Prostate gland (tissue), 2 donors: ENCODE results near the gene MSANTD3. TPM values are rescaled to one million over a fixed set of nuclear protein-coding genes. Genes with fewer than 3 reads are reported as not detected.
"Not testable (repeated sequence)": the region's sequence is repeated elsewhere in the genome, so short reads cannot be mapped to it uniquely, and the experiment has no call there.

ENCODE experiments used
- DNase-seq: peaks from one replicate; pipeline ENCODE4 v3.0.0-alpha.2; 2019; ENCODE audit warnings: low spot score
- H3K27ac ChIP-seq, 2 donors: fragments of 200-600 bp; sonication (generic); 2 replicates each; pipeline ENCODE4 v1.5.1; 2017 to 2019
- H3K27me3 ChIP-seq: fragments of 200-600 bp; sonication (generic); replicated peaks from 2 replicates; pipeline ENCODE4 v1.5.1; 2019; ENCODE audit not compliant: insufficient read depth
- H3K36me3 ChIP-seq, 2 donors: fragments of 200-600 bp; sonication (generic); 1 replicate in 1 of 2; 2 replicates in 1 of 2; pipeline versions ENCODE4 v1.5.1 to v1.8.1; 2017 to 2019
- H3K4me1 ChIP-seq: fragments of 200-600 bp; sonication (generic); replicated peaks from 2 replicates; pipeline ENCODE4 v1.5.1; 2019
- H3K4me3 ChIP-seq, 2 donors: fragments of 200-600 bp; sonication (generic); 2 replicates each; pipeline ENCODE4 v1.5.1; 2017 to 2019
- H3K9me3 ChIP-seq: fragments of 200-600 bp; sonication (generic); 2 replicates; pipeline ENCODE4 v1.5.1; 2017
- CTCF ChIP-seq, 4 experiments: fragments of 200-600 bp in 2 of 4; fragments of 450-650 bp in 2 of 4; sonication (generic) in 2 of 4; IDR thresholded peaks; 1 replicate in 3 of 4; 2 replicates in 1 of 4; pipeline ENCODE4 v1.5.1; 2016 to 2019; ENCODE audit warnings: antibody characterized with exemption in 4 of 4, mild to moderate bottlenecking in 2 of 4, moderate library complexity in 2 of 4
- POLR2A ChIP-seq: fragments of 450-650 bp; IDR thresholded peaks from one replicate; pipeline ENCODE4 v1.6.1; 2016; ENCODE audit warnings: antibody characterized with exemption, mild to moderate bottlenecking
- POLR2AphosphoS5 ChIP-seq: sonication (generic); formaldehyde crosslinking; IDR thresholded peaks from one replicate; pipeline ENCODE4 v1.6.1; 2017; ENCODE audit warnings: antibody characterized with exemption
- whole genome bisulfite sequencing: methylation state at CpG from one replicate; pipeline ENCODE4 v1.1.5; 2018; 5-methylcytosine and 5-hydroxymethylcytosine counted together
- intact Hi-C: fragments of 100-400 bp; cut with DNase I; formaldehyde crosslinking; loops from one replicate; pipeline ENCODE4 v1.14.2; 2022
- total RNA-seq, 2 donors: library from RNA; depleted of rRNA; stranded (reverse); fragments of >200 nt; gene quantifications; one replicate each; pipeline ENCODE4 v1.1.0, GENCODE V29; 2016

MSANTD3 gene
- total RNA-seq, 2 donors from 2014 or later, result 17.3 to 24.5 TPM

GRCh38 chr9:100409176-100409556 is 17.8 kb upstream of the MSANTD3 start:
- DNase-seq, result no peak
- no peaks in the 10 kb centered on the region for H3K9me3 ChIP-seq
- no peak overlapping the region for H3K27ac ChIP-seq
- H3K4me3 ChIP-seq, result no peak overlapping the region
- H3K27me3 ChIP-seq, result no peaks in the 10 kb centered on the region
- 84% methylated on average over 1 of the region's 1 CpG for WGBS
- H3K4me1 ChIP-seq, result no peaks in the 10 kb centered on the region
- TF ChIP-seq POLR2AphosphoS5 (no peak), CTCF (IDR thresholded peaks at IDR 0.05) (no peak), POLR2A (no peak)
- intact Hi-C loops, result no loop called here
- H3K36me3 ChIP-seq, result no peaks in the 10 kb centered on the region

DNA sequence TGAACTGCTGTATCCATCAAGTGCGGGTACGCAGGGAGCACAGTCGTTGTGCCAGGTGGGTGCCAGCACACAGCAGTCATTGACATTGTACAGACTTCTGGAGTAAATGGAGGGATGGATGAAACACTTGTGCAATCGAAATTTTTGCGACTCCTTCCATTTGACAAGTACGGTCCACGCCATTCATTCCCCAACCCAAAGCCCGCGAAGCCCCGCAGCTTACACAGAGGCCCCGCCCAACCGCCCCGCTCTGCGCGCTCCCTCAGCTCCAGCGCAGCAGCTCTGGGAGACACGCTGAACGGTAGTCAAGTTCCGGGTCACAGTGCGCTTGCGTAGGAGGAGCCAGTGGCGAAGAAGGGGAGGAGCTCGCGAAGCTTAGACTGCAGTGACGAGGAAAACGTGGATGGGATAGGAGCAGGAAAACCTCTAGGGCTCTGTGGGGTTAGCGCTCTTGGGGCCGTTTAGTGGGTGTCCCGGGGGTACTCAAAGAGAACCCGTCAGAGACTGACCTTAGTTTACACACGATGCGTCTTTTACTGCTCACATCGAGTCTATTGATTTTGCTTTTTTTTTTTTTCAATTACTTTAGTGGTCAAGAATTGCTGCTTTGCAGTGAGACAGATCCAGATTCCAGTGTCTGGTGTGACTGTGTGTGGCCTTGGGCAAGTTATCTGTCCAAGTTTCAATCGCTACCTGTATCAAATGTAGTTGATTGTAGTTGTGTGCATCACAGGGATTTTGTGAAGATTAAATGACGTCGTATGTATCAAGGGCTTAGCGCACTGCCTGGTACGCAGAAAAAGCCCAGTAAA is 15.3 kb upstream of the MSANTD3 start:
- peak; percentile 85 for DNase-seq
- Histone ChIP-seq H3K36me3 (no peaks in the 10 kb centered on the region), H3K4me3 (peak overlapping the region; percentile 33 to 41), H3K9me3 (no peaks in the 10 kb centered on the region), H3K27ac (peak overlapping the region in 1 of 2 donors; percentile 15), H3K4me1 (no peaks in the 10 kb centered on the region), H3K27me3 (no peaks in the 10 kb centered on the region)
- intact Hi-C loops, result no loop called here
- WGBS, result 12% methylated on average over 38 of the region's 38 CpGs
- TF ChIP-seq POLR2A (peak; percentile 26), POLR2AphosphoS5 (peak; percentile 91), CTCF (IDR thresholded peaks at IDR 0.05) (peak in 1 of 4 experiments; percentile 11)

DNA sequence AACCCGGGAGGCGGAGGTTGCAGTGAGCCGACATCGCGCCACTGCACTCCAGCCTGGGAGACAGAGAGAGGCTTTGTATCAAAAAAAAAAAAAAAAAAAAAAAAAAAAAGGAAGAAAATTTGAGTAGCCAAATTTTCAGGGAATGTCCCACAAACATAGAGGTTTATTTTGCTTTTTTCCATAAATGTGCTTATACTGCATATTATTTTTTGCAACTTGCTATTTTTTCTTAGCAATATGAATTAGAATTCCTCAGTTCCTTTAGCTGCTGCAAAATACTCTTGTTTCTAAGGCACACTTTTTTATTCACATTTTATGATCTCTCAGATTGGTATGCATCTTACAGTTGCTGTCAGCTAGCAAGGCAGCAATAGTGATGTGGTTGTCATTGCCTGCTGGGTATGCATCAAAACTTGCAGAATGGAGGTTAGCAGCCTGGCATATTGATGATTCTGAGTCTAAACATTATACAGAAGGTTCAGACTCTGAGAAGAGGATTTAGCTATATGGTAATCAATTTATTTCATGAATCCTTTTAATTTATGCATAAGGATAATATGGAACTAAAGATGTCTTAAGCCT is 13.0 kb upstream of the MSANTD3 start:
- H3K36me3 ChIP-seq, result no peaks in the 10 kb centered on the region
- DNase-seq, result no peak
- H3K4me3 ChIP-seq, result no peak overlapping the region
- intact Hi-C loops, result no loop called here
- H3K27ac ChIP-seq, result no peak overlapping the region
- no peaks in the 10 kb centered on the region for H3K4me1 ChIP-seq
- H3K27me3 ChIP-seq, result no peaks in the 10 kb centered on the region
- TF ChIP-seq CTCF (IDR thresholded peaks at IDR 0.05), result no peak
- TF ChIP-seq POLR2AphosphoS5, result no peak
- TF ChIP-seq POLR2A, result no peak
- no peaks in the 10 kb centered on the region for H3K9me3 ChIP-seq
- WGBS, result 97% methylated on average over 5 of the region's 5 CpGs

GRCh38 chr9:100417815-100418214 is 9.1 kb upstream of the MSANTD3 start:
- WGBS, result 82% methylated on average over 4 of the region's 4 CpGs
- Histone ChIP-seq H3K4me1 (no peaks in the 10 kb centered on the region), H3K27ac (no peak overlapping the region), H3K9me3 (no peaks in the 10 kb centered on the region), H3K27me3 (no peaks in the 10 kb centered on the region), H3K36me3 (no peaks in the 10 kb centered on the region), H3K4me3 (no peak overlapping the region)
- intact Hi-C loops, result no loop called here
- no peak for TF ChIP-seq POLR2A
- no peak for DNase-seq

DNA sequence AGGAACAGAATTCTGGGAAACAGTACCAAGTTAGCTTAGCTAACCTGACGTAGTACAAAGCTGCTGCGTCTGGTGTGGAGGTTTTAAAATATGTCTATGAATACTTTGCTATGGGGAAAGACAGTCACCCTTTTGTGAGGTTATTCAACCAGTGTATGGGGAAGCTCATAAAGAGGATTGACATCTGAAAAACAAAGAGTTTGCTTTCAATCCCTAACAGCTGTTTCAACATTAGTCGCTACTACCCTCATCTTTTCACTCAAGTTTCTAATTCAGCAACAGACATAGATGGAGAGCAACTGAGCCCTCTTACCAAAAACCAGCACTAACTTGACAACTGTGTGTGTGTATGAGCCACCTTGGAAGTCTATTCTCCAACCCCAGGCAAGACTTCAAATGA is 7.8 kb upstream of the MSANTD3 start:
- WGBS, result 52% methylated on average over 3 of the region's 3 CpGs
- Histone ChIP-seq H3K4me1 (no peaks in the 10 kb centered on the region), H3K27ac (no peak overlapping the region), H3K4me3 (no peak overlapping the region), H3K36me3 (no peaks in the 10 kb centered on the region), H3K27me3 (no peaks in the 10 kb centered on the region), H3K9me3 (no peaks in the 10 kb centered on the region)
- DNase-seq, result no peak
- intact Hi-C loops, result no loop called here
- TF ChIP-seq POLR2A (no peak), POLR2AphosphoS5 (no peak), CTCF (IDR thresholded peaks at IDR 0.05) (no peak)

DNA sequence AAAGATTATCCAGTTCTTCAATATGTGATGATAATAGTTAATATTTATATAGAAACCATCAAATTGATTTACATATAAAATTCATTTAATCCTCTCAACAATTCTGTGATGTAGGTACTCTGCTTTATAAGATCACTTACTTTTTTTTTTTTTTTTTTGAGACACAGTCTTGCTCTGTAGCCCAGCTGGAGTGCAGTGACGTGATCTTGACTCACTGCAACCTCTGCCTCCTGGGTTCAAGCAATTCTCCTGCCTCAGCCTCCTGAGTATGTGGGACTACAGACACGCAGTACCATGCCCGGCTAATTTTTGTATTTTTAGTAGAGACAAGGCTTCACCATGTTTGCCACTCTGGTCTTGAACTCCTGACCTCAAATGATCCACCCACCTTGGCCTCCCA is 5.8 kb upstream of the MSANTD3 start:
- not testable (repeated sequence) for H3K27me3 ChIP-seq, H3K27ac ChIP-seq, DNase-seq, H3K4me1 ChIP-seq, H3K9me3 ChIP-seq, H3K4me3 ChIP-seq, H3K36me3 ChIP-seq
- 90% methylated on average over 3 of the region's 3 CpGs for WGBS
- intact Hi-C loops, result loop anchor here (10.0 kb wide), 1 partner anchor 174 kb away; no protein-coding TSS in a partner anchor
